Measurements from ENCODE around the gene RIMBP2.

RIMBP2 gene

DNA sequence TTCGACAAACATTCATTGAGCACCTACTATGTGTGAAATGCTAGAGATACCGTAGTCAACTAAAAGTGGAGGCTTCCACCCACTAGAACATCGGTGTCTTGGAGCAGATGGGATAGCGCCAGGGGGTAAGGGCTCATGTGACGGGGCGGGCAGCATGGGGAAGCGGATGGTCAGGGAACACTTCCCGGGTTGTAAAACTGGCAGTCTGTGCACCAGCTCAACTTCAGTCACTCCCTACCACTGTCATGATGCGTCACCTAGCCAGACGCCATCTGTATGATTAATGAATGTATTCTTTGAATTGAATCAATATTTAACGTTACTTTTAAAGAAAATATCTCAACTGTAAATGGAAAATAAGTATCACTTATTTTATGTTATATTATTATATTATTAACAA is 284.9 kb downstream of the RIMBP2 start:
- H3K4me3 Mint-ChIP-seq = no peak overlapping the region
- no peak overlapping the region for H3K27ac Mint-ChIP-seq
- H3K36me3 Mint-ChIP-seq (ENCODE audit: low read depth) = no peaks in the 10 kb centered on the region
- no peaks in the 10 kb centered on the region for H3K4me1 Mint-ChIP-seq (ENCODE audit: low read depth)
- H3K9me3 Mint-ChIP-seq = peaks cover 9% of the 10 kb centered on the region
- no peaks in the 10 kb centered on the region for H3K27me3 Mint-ChIP-seq

DNA sequence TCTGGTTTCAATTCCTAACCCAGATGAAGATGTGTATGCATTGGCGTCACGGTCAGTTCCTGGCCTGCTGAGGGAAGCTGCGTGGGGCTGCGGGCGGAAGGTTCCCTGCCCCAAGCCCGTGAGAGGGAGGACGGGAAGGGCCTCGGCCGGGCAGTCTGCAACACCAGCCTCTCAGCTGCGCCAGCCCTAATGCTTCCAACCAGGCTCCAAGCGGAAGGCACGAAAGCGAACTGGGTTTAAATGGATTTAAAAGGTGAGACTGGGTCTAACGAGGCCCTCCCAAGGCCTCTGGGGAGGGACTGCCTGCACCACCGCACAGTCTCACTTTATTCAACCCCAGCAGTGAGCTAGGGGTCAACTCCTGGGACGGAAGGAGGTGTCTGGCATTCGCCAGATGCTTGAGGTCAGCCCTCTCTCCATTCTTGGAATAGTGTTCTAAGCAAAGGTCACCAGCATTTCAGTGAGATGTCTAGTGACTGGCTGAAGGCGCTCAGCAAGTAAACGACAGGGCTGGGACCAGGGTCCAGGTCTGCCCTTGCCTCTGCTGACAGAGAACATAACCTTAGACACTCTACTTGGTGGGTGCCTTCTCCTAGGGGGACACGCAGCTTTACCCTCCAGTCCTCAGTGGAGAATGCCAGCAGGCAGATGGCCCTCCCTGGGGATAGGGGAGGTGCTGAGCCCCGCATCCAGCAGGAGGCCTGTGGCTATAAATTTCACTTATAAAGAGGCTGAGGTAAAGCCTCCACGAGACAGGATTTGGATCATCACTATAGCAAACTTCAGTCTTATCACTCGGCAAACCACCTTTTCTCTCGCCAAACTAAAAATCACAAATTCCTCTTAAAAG is 286.2 kb downstream of the RIMBP2 start:
- Mint-ChIP-seq H3K27ac (no peak overlapping the region), H3K4me3 (no peak overlapping the region), H3K9me3 (peaks cover 9% of the 10 kb centered on the region), H3K4me1 (ENCODE audit: low read depth) (no peaks in the 10 kb centered on the region), H3K27me3 (no peaks in the 10 kb centered on the region), H3K36me3 (ENCODE audit: low read depth) (no peaks in the 10 kb centered on the region)

DNA sequence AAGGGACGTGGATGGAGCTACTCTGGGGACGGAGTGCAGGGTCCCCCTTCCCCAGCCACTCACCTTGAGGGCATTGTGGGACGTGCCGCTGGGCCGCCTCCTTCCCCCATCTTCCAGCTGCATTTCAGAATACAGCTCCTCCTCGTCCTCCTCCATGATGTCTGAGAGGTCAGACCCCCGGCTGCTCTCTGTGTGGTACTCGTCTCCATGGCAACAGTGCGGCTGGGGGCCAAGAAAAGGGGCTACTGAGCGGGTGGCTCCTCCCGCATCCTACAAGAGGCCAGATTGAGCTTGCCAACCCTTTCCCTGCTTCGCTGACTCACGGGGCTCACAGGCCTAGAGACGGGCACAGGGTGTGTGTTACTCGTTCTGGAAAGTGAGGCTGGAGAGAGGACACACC is 288.0 kb downstream of the RIMBP2 start:
- no peak overlapping the region for H3K27ac Mint-ChIP-seq
- H3K36me3 Mint-ChIP-seq (ENCODE audit: low read depth) = no peaks in the 10 kb centered on the region
- H3K9me3 Mint-ChIP-seq = no peaks in the 10 kb centered on the region
- H3K4me1 Mint-ChIP-seq (ENCODE audit: low read depth) = no peaks in the 10 kb centered on the region
- H3K27me3 Mint-ChIP-seq = no peaks in the 10 kb centered on the region
- H3K4me3 Mint-ChIP-seq = no peak overlapping the region

DNA sequence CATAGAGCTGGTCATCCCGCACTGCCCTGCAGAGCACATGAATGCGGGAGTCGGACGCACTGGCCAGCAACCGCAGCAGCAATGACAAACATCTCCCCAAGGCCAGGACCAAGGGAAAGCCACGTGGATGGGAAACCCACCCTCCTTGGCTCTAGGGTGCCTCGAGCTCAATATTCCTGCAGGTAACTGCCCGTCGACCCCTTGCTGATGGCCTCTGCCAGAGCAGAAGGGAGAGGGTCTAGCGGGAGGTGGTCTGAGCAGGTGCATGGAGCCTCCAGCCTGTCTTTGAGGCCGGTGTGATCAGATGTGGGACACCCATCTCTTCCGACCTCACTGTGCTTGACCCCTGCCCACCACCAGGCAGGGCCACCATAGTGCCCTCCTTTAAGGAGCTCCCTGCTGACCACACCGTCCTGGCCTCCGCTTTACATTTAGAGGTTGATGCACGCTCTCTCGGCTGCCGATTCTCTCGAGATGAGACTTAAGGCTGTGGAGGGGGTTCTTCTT is 288.7 kb downstream of the RIMBP2 start:
- Mint-ChIP-seq H3K9me3 (no peaks in the 10 kb centered on the region), H3K27ac (no peak overlapping the region), H3K36me3 (ENCODE audit: low read depth) (no peaks in the 10 kb centered on the region), H3K27me3 (no peaks in the 10 kb centered on the region), H3K4me1 (ENCODE audit: low read depth) (no peaks in the 10 kb centered on the region), H3K4me3 (no peak overlapping the region)

DNA sequence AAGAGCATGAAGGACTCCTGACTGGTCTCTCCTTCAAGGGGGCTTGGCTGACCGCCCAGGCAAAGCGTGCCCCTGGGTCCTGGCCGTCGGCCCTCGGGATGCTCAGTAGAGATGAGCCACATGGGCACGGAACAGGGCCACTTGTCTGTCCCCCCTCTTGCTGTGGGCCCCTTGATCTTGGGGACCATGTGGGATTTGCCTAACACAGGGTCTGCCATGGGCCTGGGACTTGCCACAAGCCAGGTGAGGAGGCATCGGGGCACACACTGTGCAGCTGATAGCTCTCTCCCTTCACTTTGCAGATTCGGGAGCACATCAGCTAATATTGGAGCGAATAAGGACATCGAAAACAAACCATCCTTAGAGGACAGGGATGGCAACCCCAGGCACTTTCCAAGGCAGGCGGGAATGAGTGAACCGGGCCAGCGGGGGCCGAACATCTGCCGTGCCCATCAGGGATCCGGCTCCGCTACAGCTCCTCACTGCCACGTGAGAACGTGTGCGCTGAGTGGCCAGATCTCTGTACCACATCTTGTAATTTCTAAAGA is 290.3 kb downstream of the RIMBP2 start:
- H3K4me3 Mint-ChIP-seq = no peak overlapping the region
- no peaks in the 10 kb centered on the region for H3K4me1 Mint-ChIP-seq (ENCODE audit: low read depth)
- H3K27ac Mint-ChIP-seq = no peak overlapping the region
- no peaks in the 10 kb centered on the region for H3K27me3 Mint-ChIP-seq
- H3K36me3 Mint-ChIP-seq (ENCODE audit: low read depth) = no peaks in the 10 kb centered on the region
- no peaks in the 10 kb centered on the region for H3K9me3 Mint-ChIP-seq

DNA sequence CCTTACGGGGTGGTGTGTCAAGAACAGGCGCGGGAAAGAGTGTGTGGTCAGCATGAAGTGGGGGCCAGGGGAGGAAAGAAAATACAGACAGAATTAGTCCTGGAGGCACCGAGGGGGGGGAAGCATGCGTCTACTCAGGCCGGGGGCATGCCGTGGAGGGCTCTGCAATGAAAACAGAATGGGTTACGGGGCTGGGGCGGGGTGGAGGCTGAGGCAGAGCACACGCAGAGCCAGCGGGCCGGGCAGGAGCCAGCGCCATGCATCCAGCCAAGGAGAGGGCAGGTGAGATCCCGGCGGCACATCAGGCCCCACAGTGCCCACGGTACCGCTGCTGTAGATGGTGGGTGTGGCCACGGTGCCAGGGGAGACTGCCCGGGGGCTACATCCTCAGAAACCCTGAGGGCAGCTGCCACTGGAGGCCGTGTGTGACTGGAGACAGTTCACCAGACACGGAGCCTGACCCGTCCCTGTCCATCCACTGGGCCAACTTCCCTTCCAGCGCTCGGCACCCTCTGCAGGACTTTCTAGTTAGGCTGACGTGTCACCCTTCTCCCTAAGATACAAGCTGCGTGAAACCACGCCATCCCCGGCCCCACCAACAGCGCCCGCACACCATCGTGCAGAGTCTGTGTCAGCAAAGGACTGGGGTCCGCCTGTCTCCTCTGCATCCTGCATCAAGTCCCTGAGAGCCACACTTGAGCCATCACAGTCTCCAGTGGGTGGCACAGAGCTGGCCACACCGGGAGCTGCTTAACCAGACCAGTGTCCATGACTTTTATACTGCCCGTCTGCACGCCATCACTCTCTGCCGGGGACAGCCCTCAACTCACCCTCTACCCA is 291.0 kb downstream of the RIMBP2 start:
- Mint-ChIP-seq H3K4me3 (no peak overlapping the region), H3K9me3 (no peaks in the 10 kb centered on the region), H3K4me1 (ENCODE audit: low read depth) (no peaks in the 10 kb centered on the region), H3K27ac (no peak overlapping the region), H3K27me3 (no peaks in the 10 kb centered on the region), H3K36me3 (ENCODE audit: low read depth) (no peaks in the 10 kb centered on the region)

DNA sequence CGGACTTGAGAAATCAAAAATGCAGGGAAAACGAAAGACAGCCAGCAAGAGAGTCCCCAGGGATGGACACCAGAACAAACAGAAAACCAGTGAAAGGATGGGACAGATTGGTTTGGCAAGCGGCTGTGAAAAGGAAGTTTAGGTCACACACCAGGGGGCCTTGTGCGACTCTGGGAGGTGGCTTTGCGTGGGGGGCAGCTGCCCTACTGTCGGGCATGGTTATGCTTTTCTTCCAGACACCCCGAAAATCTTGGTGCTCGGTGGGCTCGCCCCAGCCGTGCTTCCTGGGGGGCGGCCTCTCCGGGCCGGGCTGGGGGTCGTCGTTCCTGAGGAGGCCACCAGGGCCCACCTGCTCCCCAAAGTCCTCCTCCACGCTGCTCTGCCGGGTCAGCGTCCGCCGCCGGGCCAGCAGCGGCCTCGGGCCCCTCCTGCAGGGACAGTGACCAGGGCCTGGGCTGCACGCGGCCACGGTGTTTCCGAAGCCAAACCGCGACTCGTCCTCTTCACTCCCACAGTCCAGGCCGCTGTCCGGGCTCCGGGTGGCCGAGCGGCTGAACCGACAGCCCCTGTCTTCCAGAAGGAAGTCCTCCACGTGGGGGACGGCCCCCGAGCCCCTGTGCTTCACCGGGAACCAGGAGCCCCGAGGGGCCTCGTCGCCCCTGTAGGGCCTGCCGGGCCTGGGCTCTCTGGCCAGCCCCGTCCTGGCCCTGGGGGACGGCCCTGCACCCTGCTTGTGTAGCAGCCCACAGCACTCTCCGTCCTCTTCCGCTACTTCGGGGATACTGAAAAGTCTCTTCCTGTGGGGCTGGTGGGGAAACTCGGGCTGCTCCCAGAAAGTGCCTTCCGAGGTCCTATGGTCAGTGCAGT is 291.9 kb downstream of the RIMBP2 start:
- no peaks in the 10 kb centered on the region for H3K4me1 Mint-ChIP-seq (ENCODE audit: low read depth)
- H3K4me3 Mint-ChIP-seq = no peak overlapping the region
- H3K27me3 Mint-ChIP-seq = no peaks in the 10 kb centered on the region
- H3K36me3 Mint-ChIP-seq (ENCODE audit: low read depth) = no peaks in the 10 kb centered on the region
- H3K9me3 Mint-ChIP-seq = no peaks in the 10 kb centered on the region
- no peak overlapping the region for H3K27ac Mint-ChIP-seq

DNA sequence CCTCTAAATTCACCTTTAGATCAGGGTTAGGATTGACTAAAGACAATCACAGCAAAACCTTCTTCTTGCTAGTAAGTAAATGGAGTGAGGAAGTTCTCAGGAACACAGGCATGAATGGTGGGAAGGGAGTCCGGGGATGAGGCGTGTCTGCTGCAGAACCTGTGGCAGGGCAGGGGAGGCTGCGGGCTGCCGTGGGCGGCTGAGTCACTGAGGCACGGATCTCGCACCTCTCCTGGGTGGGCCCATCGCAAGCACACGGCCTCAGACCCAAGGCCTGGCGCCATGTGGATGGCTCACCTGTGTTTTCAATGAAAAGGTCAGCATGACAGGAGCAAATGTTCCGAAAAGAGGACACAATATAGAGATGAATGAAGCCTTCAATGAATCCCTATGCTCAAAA is 293.0 kb downstream of the RIMBP2 start:
- H3K9me3 Mint-ChIP-seq = no peaks in the 10 kb centered on the region

DNA sequence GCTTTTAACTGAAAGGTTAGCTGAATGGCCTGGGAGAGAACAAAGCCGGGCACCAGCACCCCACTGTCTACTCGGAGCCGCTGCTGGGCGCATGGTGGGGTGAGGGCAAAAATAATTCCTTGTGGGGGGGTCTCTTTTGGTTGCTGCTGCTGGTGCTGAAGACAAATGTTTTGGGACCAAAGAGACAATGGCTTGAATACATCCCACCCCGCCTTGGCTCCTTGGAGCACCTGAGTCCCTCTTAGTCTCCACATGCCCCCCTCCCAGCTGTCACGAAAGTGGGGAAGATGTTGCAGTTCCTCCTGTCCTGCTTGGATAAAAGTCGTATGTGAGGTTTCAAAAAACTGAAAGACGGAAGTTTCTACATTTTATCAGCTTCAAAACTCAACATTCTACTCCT is 293.4 kb downstream of the RIMBP2 start:
- H3K4me1 Mint-ChIP-seq (ENCODE audit: low read depth) = no peaks in the 10 kb centered on the region
- no peak overlapping the region for H3K4me3 Mint-ChIP-seq
- H3K9me3 Mint-ChIP-seq = no peaks in the 10 kb centered on the region
- H3K27me3 Mint-ChIP-seq = no peaks in the 10 kb centered on the region
- no peaks in the 10 kb centered on the region for H3K36me3 Mint-ChIP-seq (ENCODE audit: low read depth)
- H3K27ac Mint-ChIP-seq = no peak overlapping the region

More for the DNA sequence above, 293.0 kb downstream of the RIMBP2 start:
- Mint-ChIP-seq H3K4me3 (no peak overlapping the region), H3K36me3 (ENCODE audit: low read depth) (no peaks in the 10 kb centered on the region), H3K27me3 (no peaks in the 10 kb centered on the region), H3K27ac (no peak overlapping the region), H3K4me1 (ENCODE audit: low read depth) (no peaks in the 10 kb centered on the region)

DNA sequence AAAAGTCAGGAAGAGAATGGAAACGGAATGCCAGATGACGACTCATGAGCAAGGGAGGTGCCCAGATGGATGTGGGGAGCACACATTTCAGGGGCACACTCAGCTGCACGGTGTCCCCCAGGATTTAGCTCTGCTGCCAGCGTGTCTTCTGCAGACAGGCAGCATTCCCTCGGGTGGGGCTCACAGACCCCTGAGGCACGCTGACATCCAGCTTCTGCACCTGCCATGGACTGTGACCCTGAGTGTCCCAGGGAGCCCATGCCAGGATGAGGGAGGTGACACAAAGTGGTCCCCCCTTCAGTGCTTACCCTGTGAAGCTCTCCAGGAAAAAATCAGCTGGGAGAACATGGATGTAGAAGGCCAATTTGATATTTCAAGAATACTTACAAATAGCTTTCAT is 294.2 kb downstream of the RIMBP2 start:
- Mint-ChIP-seq H3K27ac (no peak overlapping the region), H3K27me3 (no peaks in the 10 kb centered on the region), H3K4me3 (no peak overlapping the region), H3K9me3 (no peaks in the 10 kb centered on the region), H3K4me1 (ENCODE audit: low read depth) (no peaks in the 10 kb centered on the region), H3K36me3 (ENCODE audit: low read depth) (no peaks in the 10 kb centered on the region)

DNA sequence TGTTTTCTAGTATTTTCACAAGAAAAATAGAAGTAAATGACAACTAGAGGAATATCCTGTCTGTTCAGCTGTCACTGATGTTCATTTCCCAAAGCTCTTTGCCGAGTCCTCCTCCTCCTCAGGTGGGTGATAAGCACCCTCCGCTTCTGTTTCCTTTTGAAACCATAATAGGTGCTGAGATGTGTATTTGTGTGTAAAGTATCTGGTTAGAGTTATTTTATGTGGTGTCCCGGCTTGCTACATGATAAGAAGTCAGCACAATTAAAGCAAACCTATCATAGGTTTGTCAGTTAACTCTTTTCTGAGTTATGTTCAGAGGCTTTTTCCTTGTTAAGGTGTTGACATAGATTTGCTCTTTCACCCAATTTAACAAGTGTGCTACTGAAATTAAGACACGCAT is 296.0 kb downstream of the RIMBP2 start:
- Mint-ChIP-seq H3K9me3 (no peaks in the 10 kb centered on the region), H3K36me3 (ENCODE audit: low read depth) (no peaks in the 10 kb centered on the region), H3K27ac (no peak overlapping the region), H3K27me3 (peaks cover 3% of the 10 kb centered on the region), H3K4me1 (ENCODE audit: low read depth) (no peaks in the 10 kb centered on the region), H3K4me3 (no peak overlapping the region)

DNA sequence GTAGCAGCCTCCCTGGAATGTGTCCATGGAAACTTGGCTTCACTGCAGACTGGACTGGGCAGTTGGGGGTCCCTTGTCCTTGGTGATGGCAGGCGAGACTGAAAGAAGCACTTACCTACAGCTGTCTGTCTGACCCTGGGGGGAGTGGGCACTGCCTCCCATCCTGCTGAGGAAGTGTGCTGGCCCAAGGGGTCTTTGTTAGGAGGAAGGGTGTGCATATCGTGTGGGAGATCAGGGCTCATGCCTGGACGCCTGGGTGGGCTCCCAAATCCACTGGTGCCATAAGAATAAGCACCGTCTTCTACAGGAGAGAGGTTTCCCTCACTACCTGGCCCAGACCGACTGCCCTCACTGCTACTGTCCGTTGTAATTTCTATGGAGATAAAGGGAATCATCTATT is 297.0 kb downstream of the RIMBP2 start:
- H3K27ac Mint-ChIP-seq = no peak overlapping the region
- no peaks in the 10 kb centered on the region for H3K9me3 Mint-ChIP-seq
- H3K36me3 Mint-ChIP-seq (ENCODE audit: low read depth) = no peaks in the 10 kb centered on the region
- no peaks in the 10 kb centered on the region for H3K4me1 Mint-ChIP-seq (ENCODE audit: low read depth)
- no peak overlapping the region for H3K4me3 Mint-ChIP-seq
- H3K27me3 Mint-ChIP-seq = peaks cover 3% of the 10 kb centered on the region

DNA sequence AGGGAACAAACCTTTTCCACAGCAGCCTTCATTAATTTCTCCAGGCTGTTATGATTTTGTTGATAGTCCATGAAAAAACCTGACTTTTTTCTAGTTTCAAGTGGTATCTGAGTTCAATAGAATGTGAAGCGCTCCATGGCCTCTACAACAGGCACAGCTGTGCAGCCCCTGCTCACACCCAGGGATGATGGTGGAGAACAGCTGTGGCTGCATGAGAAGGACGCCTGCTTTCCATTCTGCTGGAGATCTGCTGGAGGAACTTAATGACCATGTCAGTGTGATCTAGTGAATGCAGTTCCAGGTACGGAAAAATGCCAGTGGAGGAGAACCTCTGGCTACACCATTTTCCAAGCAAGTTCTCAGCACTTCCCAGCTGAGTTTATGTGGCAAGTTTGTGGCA is 297.8 kb downstream of the RIMBP2 start:
- no peaks in the 10 kb centered on the region for H3K36me3 Mint-ChIP-seq (ENCODE audit: low read depth)
- no peaks in the 10 kb centered on the region for H3K9me3 Mint-ChIP-seq
- no peak overlapping the region for H3K27ac Mint-ChIP-seq
- peaks cover 3% of the 10 kb centered on the region for H3K27me3 Mint-ChIP-seq
- H3K4me1 Mint-ChIP-seq (ENCODE audit: low read depth) = no peaks in the 10 kb centered on the region
- H3K4me3 Mint-ChIP-seq = no peak overlapping the region

DNA sequence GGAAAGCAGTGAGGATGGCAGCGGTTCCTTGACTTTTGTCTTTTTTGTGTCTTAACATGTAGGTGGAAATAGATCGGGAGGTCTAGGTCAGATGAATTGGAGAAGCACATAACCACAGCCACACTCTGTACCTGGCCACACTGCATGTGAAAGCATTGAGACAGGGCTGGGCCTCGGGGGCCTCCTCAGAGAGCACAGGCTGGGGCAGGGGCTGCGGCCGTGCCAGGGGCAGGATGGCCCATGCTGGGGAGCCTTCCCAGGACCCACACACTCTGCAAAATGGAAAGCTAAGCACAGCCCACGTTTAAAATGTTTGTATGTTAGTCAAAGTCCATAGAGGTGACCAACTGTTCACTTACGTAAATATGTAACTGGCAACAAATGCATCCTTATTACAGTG is 301.7 kb downstream of the RIMBP2 start:
- Mint-ChIP-seq H3K9me3 (no peaks in the 10 kb centered on the region), H3K36me3 (ENCODE audit: low read depth) (no peaks in the 10 kb centered on the region)

More for the DNA sequence above, 301.7 kb downstream of the RIMBP2 start:
- Mint-ChIP-seq H3K4me1 (ENCODE audit: low read depth) (no peaks in the 10 kb centered on the region), H3K4me3 (no peak overlapping the region), H3K27me3 (peaks cover 3% of the 10 kb centered on the region), H3K27ac (no peak overlapping the region)
